ENCODE measurements around the gene ANKRD39. TPM values are rescaled to one million over a fixed set of nuclear protein-coding genes. Genes with fewer than 3 reads are reported as not detected.
A peak's percentile ranks its signal among the peaks of the same experiment; 100 is the strongest.

Gene ANKRD39
- total RNA-seq, 6 experiments from 2014 or later: 6.0 to 16.3 (median 9.7) TPM

- Histone ChIP-seq H3K36me3 (peaks cover 0 to 10% (median 3%) of the 10 kb centered on the region in 4 donors), H3K4me1 (peaks cover 0 to 8% (median 2%) of the 10 kb centered on the region in 4 donors), H3K9me3 (no peaks in the 10 kb centered on the region), H3K27me3 (no peaks in the 10 kb centered on the region), H3K27ac (no peak overlapping the region), H3K4me3 (no peak overlapping the region)
- intact Hi-C loops (cut with DNase I): no loop called here
- no peak for TF ChIP-seq POLR2A (IDR thresholded peaks at IDR 0.05)
- TF ChIP-seq CTCF (IDR thresholded peaks at IDR 0.05): no peak
- ATAC-seq: peak in 1 of 4 donors; percentile 3
- WGBS (ENCODE audit: insufficient coverage, low coverage, low lambda C conversion rate, missing lambda C conversion rate): no CpG with 5 or more reads among the region's 23 CpGs
- DNase-seq: peak in 1 of 3 donors; percentile 43
These were observed 19.2 kb downstream of the ANKRD39 start for GRCh38 chr2:96838345-96839292.

GRCh38 chr2:96837575-96837974, 20.2 kb downstream of the ANKRD39 start:
- WGBS (ENCODE audit: insufficient coverage, low coverage, low lambda C conversion rate, missing lambda C conversion rate): 100% methylated on average over 1 of the region's 9 CpGs
- no peaks in the 10 kb centered on the region for H3K27me3 ChIP-seq
- H3K36me3 ChIP-seq: peaks cover 0 to 10% (median 4%) of the 10 kb centered on the region in 4 donors
- no peak for ATAC-seq
- DNase-seq: no peak
- TF ChIP-seq CTCF (IDR thresholded peaks at IDR 0.05): no peak
- no peaks in the 10 kb centered on the region for H3K9me3 ChIP-seq
- H3K27ac ChIP-seq: no peak overlapping the region
- intact Hi-C loops (cut with DNase I): no loop called here
- H3K4me3 ChIP-seq: no peak overlapping the region
- H3K4me1 ChIP-seq: peaks cover 0 to 17% (median 6%) of the 10 kb centered on the region in 4 donors

GRCh38 chr2:96835830-96836229, 22.0 kb downstream of the ANKRD39 start:
- DNase-seq (no peak), ATAC-seq (no peak)
- H3K27me3 ChIP-seq: no peaks in the 10 kb centered on the region
- H3K9me3 ChIP-seq: no peaks in the 10 kb centered on the region
- peaks cover 0 to 34% (median 18%) of the 10 kb centered on the region in 4 donors for H3K4me1 ChIP-seq
- no peak overlapping the region for H3K4me3 ChIP-seq
- intact Hi-C loops (cut with DNase I): no loop called here
- TF ChIP-seq CTCF (IDR thresholded peaks at IDR 0.05) (no peak), POLR2A (IDR thresholded peaks at IDR 0.05) (no peak)
- H3K36me3 ChIP-seq: peaks cover 0 to 17% (median 6%) of the 10 kb centered on the region in 4 donors
- WGBS (ENCODE audit: insufficient coverage, low coverage, low lambda C conversion rate, missing lambda C conversion rate): 77% methylated on average over 4 of the region's 4 CpGs
- no peak overlapping the region for H3K27ac ChIP-seq

- H3K4me1 ChIP-seq: peaks cover 0 to 49% (median 19%) of the 10 kb centered on the region in 4 donors
- peak; percentile 90 to 98 (median 95) for DNase-seq
- intact Hi-C loops (cut with DNase I): no loop called here
- peaks cover 0 to 44% (median 20%) of the 10 kb centered on the region in 4 donors for H3K36me3 ChIP-seq
- TF ChIP-seq CTCF (IDR thresholded peaks at IDR 0.05) (no peak), POLR2A (IDR thresholded peaks at IDR 0.05) (no peak)
- WGBS (ENCODE audit: insufficient coverage, low coverage, low lambda C conversion rate, missing lambda C conversion rate): 20% methylated on average over 16 of the region's 18 CpGs
- H3K27ac ChIP-seq: peak overlapping the region; percentile 28 to 71 (median 39)
- no peaks in the 10 kb centered on the region for H3K27me3 ChIP-seq
- ATAC-seq: peak; percentile 86 to 92 (median 92)
- no peaks in the 10 kb centered on the region for H3K9me3 ChIP-seq
- no peak overlapping the region for H3K4me3 ChIP-seq
These were observed 24.9 kb downstream of the ANKRD39 start for GRCh38 chr2:96832754-96833507.

All from right lobe of liver (tissue), 6 donors.